HG03571 (cell line): ENCODE data around the gene COPS8.

Experiments used
- ATAC-seq: cut with Tn5 transposase; IDR thresholded peaks from one replicate; pipeline ENCODE4 v1.9.1; 2021; ENCODE audit not compliant: unreplicated experiment

The COPS8 gene

DNA sequence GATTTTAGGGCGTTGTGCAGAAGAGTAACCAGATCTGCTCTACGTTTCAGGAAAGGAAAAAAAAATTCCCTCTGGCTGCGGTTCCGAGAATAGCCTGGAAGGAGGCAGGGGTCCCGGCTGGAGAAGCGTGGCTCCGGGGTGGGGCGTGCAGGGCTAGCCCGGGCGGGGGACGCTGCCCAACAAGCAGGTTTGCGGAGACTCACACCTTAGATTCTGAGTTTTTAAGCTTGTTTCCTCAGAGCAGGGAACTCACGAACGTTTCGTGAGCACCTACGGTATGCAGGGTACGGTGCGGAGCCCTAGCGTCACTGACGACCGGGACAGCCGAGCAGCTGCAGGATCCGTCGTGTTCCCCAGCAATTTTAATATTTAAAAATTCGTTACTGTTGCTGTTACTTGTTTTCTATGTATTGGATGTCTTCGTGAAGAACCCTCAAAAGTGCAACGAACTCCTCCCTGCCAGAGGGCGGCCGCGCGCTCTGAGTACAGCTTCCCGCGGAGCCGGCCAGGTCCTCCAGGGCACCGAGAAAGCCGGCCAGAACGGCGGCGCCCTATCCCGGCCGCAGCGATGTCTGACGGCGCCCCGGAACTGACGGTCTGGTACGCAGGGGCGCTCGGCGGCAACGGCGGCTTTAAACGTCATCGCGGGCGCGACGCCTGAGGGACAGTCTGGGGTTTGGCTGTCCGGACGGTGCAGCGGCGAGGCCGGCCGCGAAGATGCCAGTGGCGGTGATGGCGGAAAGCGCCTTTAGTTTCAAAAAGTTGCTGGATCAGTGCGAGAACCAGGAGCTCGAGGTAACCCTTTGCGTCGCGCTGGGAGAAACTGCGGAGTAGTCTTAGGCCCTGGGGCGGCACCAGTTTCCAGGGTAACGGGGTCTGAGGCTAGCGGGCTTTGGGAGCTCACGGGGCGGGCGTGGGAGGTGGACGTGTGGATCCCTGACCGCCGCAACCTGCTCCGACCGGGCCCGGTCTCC, at the start of gene COPS8:
TSS of gene COPS8 (plus strand) at position 642 of the 974 bp plus-strand sequence. CDS start at position 718, 76 bp downstream.
- peak; percentile 99 for ATAC-seq

GRCh38 chr2:237039301-237040031, 46.2 kb upstream of the COPS8 start:
- no peak for ATAC-seq

DNA sequence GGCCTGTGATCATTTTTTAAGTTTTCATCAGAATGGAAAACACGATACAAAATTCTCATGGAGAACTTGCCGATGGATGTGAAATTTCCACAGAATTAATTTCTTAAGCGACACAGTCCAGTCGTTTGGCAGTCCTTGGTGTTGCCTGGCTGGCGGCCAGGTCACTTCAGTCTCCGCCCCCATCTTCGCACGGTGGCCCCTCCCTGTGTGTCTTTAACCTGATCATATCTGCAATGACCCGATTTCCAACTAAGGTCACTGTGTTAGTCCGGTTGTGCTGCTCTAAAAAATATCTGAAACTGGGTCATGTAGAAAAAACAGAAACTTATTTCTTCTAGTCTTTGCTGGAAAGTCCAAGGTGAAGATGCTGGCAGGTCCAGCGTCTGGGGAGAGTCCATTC, 44.5 kb upstream of the COPS8 start:
- no peak for ATAC-seq

GRCh38 chr2:237042101-237042500, 43.6 kb upstream of the COPS8 start:
- ATAC-seq = no peak

GRCh38 chr2:237043866-237044265, 41.8 kb upstream of the COPS8 start:
- ATAC-seq = no peak

GRCh38 chr2:237044281-237044680, 41.4 kb upstream of the COPS8 start:
- ATAC-seq = no peak

DNA sequence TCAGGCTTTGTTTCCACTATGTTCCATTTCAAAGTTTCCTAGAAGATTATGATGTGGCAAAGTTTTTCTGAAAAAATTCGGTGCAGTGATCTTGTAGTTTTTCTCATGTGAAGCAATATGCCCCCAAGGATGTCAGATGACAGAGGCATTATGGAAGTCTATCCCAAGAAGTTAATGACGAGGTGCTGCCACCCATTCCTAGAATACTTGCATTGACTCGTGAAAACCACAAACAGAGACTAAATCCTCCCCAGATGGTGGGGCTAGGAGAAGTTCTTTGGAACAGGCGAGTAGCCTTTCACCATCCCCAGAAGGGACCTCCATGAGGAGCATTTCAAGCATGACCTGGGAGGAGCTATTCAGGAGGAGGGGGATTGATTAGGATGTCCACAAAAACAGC, 40.2 kb upstream of the COPS8 start:
- no peak for ATAC-seq

DNA sequence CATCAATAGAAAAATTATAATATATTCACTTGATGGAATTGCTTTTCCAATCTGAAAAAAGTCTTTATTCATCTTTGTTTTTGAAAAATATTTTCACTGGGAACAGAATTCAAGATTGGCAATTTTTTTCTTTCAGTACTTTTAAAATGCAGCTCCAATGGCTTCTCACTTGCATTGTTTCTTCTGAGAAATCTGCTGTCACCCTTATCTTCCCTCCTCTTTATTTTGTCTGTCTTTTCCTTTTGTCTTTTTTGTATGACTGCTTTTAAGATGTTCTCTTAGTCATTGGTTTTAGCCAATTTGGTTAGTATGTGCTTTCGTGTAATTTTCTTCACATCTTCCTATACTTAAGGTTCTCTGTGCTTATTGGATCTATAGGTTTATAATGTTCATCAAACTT, 37.1 kb upstream of the COPS8 start:
- ATAC-seq = no peak

- no peak for ATAC-seq
Observed at GRCh38 chr2:237051861-237052260, 33.8 kb upstream of the COPS8 start.

- ATAC-seq = no peak
Observed at GRCh38 chr2:237053066-237053465, 32.6 kb upstream of the COPS8 start.

- ATAC-seq = no peak
Observed at GRCh38 chr2:237055386-237056100, 30.1 kb upstream of the COPS8 start.

DNA sequence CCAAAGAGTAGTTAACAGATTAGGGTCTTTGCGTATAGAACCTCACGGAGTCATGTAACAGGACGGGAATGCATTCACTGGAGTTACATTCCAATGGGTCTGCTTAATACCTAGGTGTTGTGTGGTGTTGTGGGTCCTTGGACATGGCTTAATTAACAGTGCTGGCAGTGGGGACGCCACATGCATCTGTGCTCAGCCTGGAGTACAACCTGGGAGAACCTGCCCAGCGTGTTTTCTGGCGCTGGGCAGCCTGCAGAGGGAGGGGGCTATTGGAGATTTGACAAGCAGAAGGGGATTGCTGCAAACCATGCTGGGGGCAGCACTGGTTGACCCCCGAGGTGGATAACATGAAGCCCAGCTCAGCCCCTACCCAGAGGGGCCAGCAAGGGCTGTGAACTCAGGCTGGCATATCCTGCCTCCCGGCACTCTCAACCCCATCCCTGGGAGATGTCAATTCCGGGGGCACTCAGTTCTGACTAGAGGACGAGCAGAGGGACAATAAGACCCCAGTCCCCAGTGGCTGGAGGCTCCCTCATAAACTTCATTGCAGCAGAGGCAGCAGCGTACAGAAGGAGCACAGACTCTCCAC, 29.3 kb upstream of the COPS8 start:
- ATAC-seq = no peak

- no peak for ATAC-seq
Observed at GRCh38 chr2:237057107-237057506, 28.6 kb upstream of the COPS8 start.

GRCh38 chr2:237057893-237058300, 27.8 kb upstream of the COPS8 start:
- ATAC-seq = peak; percentile 77

DNA sequence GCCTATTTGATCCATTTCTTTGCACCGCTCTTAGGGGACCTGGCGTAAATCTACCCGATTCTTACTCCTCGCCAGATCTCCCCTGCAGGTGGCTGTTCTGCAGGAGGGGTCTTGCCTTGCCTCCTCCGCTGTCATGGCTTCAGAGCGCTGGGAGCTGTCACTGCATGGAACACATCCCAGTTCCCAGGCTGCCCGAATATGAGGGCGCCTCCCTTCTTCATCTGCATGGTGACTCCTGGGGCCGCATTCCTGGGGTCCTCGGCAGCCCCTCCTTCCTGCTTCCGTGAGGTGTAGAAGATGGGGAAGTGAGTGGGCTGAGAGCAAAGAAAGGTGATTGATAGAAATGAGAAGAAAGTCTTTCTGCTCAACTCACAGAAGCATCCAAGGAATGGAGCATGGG, 27.3 kb upstream of the COPS8 start:
- no peak for ATAC-seq

DNA sequence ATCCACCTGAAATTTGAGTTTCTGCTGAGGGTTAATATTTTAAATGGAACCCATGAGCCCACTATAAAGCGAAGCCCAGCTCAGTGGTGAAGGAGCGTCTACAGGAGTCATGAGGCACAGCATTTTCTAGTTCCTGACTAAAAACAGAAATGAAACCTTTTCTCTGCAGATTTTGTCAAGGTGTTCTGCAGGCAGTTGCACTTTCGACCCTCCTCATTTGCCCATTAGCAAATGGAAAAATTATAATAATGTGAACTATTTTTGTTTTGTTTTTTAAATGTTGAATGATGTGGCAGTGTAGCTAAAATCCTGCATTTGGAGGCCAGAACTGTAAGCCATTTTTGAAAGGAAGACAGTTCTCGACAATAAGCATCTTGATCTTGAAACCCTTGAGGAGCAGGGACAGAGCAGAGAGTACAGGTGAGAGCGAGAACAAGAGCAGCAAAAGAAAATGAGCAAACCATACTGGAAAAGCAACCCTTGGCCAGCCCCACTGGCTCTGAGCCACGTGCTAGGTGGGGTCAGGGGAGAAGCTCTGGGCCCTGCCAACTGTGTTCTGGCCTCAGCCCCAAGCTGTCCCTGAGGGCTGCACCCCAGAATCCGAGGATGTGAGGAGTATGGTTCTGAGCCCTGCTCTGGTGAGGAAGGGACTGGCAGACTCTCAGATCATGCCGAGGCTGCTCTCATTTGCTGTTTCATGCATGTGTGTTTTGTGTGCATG, 26.4 kb upstream of the COPS8 start:
- ATAC-seq = peak; percentile 83

DNA sequence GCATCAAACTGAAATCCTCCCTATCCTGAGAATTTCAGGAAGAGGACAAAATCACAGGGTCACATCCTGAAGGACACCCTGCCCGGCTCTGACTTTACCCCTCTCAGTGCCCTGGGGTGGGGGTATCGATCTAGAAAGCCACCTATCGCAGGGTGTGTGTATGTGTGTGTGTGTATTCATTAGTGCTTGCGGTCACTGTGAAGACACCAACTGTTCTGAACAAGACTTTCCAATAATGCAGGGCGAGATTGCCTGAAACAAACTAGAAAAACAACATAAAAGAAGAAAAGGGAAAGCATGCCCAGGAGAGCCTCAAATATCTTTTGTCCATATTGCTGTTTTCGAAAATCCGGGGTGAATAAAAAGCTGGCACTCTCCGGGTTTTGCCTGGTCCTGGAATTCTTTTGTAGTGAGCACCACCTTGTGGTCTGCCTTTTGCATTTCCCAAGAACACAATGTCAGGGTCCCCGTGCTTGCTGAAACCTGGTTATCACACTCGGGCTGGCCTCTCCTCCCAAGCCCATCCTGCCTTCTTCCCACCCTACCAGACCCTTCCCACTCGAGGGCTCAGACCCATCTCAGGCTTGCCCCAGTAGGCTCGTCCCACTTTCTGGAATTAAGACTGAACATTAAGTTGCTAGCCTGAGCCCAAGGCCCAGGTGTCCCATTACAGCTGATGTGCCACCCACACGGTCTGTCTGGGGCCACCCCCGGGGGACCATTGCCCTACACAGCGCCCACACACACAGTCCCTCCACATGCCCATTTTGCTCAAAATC, 25.0 kb upstream of the COPS8 start:
- no peak for ATAC-seq

DNA sequence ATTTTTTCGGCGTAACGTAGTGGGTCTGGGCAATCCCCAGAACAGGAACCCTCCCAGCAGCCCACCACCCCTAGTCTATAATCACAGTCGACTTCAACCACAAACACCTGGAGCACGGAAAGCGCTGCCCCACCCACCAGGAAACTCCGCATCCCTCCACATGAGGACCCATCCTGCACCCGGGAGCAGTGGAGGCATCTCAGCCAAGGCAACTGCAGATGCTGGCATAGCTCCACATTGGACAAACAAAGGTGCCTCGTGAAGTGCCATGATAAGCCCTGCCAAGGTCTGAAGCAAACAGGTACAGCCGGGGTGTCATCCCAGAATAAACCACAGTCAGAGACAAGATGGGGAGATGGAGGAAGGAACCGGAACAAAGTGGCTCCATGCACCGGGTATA, 24.3 kb upstream of the COPS8 start:
- no peak for ATAC-seq

- ATAC-seq = no peak
Observed at GRCh38 chr2:237062585-237062984, 23.1 kb upstream of the COPS8 start.
